Type B pancreatic cell (in vitro differentiated cells): ENCODE measurements around the gene IL12RB2. TPM values are rescaled to one million over a fixed set of nuclear protein-coding genes. Genes with fewer than 3 reads are reported as not detected.
A peak's percentile ranks its signal among the peaks of the same experiment; 100 is the strongest.

ENCODE experiments used
- DNase-seq: peaks from one replicate; pipeline ENCODE4 v3.0.0; 2021; ENCODE audit warnings: mixed read lengths; ENCODE audit not compliant: unreplicated experiment; ENCODE audit errors: extremely low spot score
- H3K27ac Mint-ChIP-seq: 2 replicates; pipeline ENCODE4 v1.8.0; 2021; ENCODE audit warnings: mild to moderate bottlenecking, mixed read lengths
- H3K27me3 Mint-ChIP-seq: 2 replicates; pipeline ENCODE4 v1.8.0; 2021; ENCODE audit warnings: mixed read lengths
- H3K36me3 Mint-ChIP-seq: 2 replicates; pipeline ENCODE4 v1.8.0; 2021; ENCODE audit warnings: mixed read lengths
- H3K4me1 Mint-ChIP-seq: one replicate; pipeline ENCODE4 v1.8.0; 2021; ENCODE audit warnings: mixed read lengths; ENCODE audit not compliant: unreplicated experiment
- H3K4me3 Mint-ChIP-seq: 2 replicates; pipeline ENCODE4 v1.8.0; 2021; ENCODE audit warnings: mild to moderate bottlenecking, mixed read lengths
- H3K9me3 Mint-ChIP-seq: 2 replicates; pipeline ENCODE4 v1.8.0; 2021; ENCODE audit warnings: mixed read lengths
- CTCF ChIP-seq: fragments of 200-600 bp; sonication (generic); conservative IDR thresholded peaks from 2 replicates; pipeline ENCODE4 v1.5.0; 2021; ENCODE audit warnings: antibody characterized with exemption, mild to moderate bottlenecking
- total RNA-seq: library from RNA; stranded (reverse); gene quantifications from 2 replicates; pipeline ENCODE4 v1.2.1, GENCODE V29; 2021; ENCODE audit warnings: low replicate concordance

Gene IL12RB2
- total RNA-seq, 1 donor from 2014 or later = 0.46 TPM

- H3K36me3 Mint-ChIP-seq = no peaks in the 10 kb centered on the region
- no peaks in the 10 kb centered on the region for H3K4me1 Mint-ChIP-seq
Measured at GRCh38 chr1:67339623-67340343, 32.1 kb downstream of the IL12RB2 start.

GRCh38 chr1:67342076-67342890 is 34.6 kb downstream of the IL12RB2 start:
- Mint-ChIP-seq H3K27me3 (no peaks in the 10 kb centered on the region), H3K4me3 (no peak overlapping the region), H3K4me1 (no peaks in the 10 kb centered on the region), H3K36me3 (no peaks in the 10 kb centered on the region), H3K27ac (no peak overlapping the region), H3K9me3 (no peaks in the 10 kb centered on the region)
- DNase-seq = no peak
- no peak for TF ChIP-seq CTCF

More at GRCh38 chr1:67339623-67340343, 32.1 kb downstream of the IL12RB2 start:
- Mint-ChIP-seq H3K9me3 (no peaks in the 10 kb centered on the region), H3K27ac (no peak overlapping the region), H3K27me3 (no peaks in the 10 kb centered on the region), H3K4me3 (no peak overlapping the region)
- DNase-seq = no peak
- no peak for TF ChIP-seq CTCF

- no peak for DNase-seq
- Mint-ChIP-seq H3K4me1 (no peaks in the 10 kb centered on the region), H3K9me3 (no peaks in the 10 kb centered on the region), H3K27ac (no peak overlapping the region), H3K36me3 (no peaks in the 10 kb centered on the region), H3K27me3 (no peaks in the 10 kb centered on the region), H3K4me3 (no peak overlapping the region)
- TF ChIP-seq CTCF = no peak
Measured at GRCh38 chr1:67345556-67345955, 37.9 kb downstream of the IL12RB2 start.

GRCh38 chr1:67346982-67347381 is 39.3 kb downstream of the IL12RB2 start:
- H3K36me3 Mint-ChIP-seq = no peaks in the 10 kb centered on the region
- TF ChIP-seq CTCF = no peak
- H3K4me3 Mint-ChIP-seq = no peak overlapping the region
- no peaks in the 10 kb centered on the region for H3K9me3 Mint-ChIP-seq
- no peak overlapping the region for H3K27ac Mint-ChIP-seq
- DNase-seq = no peak
- no peaks in the 10 kb centered on the region for H3K4me1 Mint-ChIP-seq
- H3K27me3 Mint-ChIP-seq = no peaks in the 10 kb centered on the region

- Mint-ChIP-seq H3K4me3 (no peak overlapping the region), H3K27me3 (no peaks in the 10 kb centered on the region), H3K36me3 (no peaks in the 10 kb centered on the region), H3K9me3 (no peaks in the 10 kb centered on the region), H3K27ac (no peak overlapping the region), H3K4me1 (no peaks in the 10 kb centered on the region)
- DNase-seq = no peak
- TF ChIP-seq CTCF = peak; percentile 83
Measured at GRCh38 chr1:67347688-67348472, 40.2 kb downstream of the IL12RB2 start.
